Central memory CD8-positive, alpha-beta T cell (primary cell): Measurements from ENCODE around the gene SEC31A.

Experiments
- ATAC-seq: fragments of 150-1000 bp; cut with Tn5 transposase; replicated peaks from 2 replicates; pipeline ENCODE4 v1.10.0; 2022; ENCODE audit warnings: mild to moderate bottlenecking, moderate FRiP score, moderate number of reproducible peaks; ENCODE audit not compliant: poor library complexity, severe bottlenecking; ENCODE audit errors: extremely low read depth
- DNase-seq, 2 donors: peaks; one replicate each; pipeline ENCODE4 v3.0.0; 2021; ENCODE audit warnings: low spot score in 2 of 2
- H3K27ac Mint-ChIP-seq: one replicate; pipeline ENCODE4 v1.8.0; 2022; ENCODE audit warnings: low read depth, mild to moderate bottlenecking, moderate library complexity, mixed read lengths
- H3K27me3 Mint-ChIP-seq: one replicate; pipeline ENCODE4 v1.8.0; 2022; ENCODE audit warnings: mixed read lengths
- H3K36me3 Mint-ChIP-seq: one replicate; pipeline ENCODE4 v1.8.0; 2022; ENCODE audit warnings: mild to moderate bottlenecking, moderate library complexity, mixed read lengths; ENCODE audit not compliant: insufficient read depth
- H3K4me1 Mint-ChIP-seq: one replicate; pipeline ENCODE4 v1.8.0; 2022; ENCODE audit warnings: mixed read lengths
- H3K4me3 Mint-ChIP-seq: one replicate; pipeline ENCODE4 v1.8.0; 2022; ENCODE audit warnings: mild to moderate bottlenecking, moderate library complexity, mixed read lengths
- H3K9me3 Mint-ChIP-seq: one replicate; pipeline ENCODE4 v1.8.0; 2022; ENCODE audit warnings: mixed read lengths

The SEC31A gene

DNA sequence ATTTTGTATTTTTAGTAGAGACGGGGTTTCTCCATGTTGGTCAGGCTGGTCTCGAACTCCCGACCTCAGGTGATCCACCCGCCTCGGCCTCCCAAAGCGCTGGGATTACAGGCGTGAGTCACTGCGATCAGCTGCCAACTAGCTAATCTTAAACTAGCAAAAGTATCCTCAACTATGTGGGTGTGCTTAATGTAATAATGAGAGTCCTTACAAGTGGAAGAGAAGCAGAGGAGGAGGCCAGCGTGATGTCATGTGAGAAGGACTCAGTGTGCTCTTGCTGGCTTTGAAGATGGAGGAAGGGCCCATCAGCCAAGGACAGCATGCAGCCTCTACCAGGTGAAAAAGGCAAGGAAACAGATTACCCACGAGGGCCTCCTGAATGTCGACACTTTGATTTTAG lies 111.9 kb downstream of the SEC31A start:
- H3K36me3 Mint-ChIP-seq: no peaks in the 10 kb centered on the region

GRCh38 chr4:82777857-82778525 lies 113.0 kb downstream of the SEC31A start:
- DNase-seq (no peak), ATAC-seq (no peak)
- Mint-ChIP-seq H3K4me1 (no peaks in the 10 kb centered on the region), H3K9me3 (no peaks in the 10 kb centered on the region), H3K27ac (no peak overlapping the region), H3K36me3 (no peaks in the 10 kb centered on the region), H3K4me3 (no peak overlapping the region), H3K27me3 (no peaks in the 10 kb centered on the region)

More for the DNA sequence above, 111.9 kb downstream of the SEC31A start:
- ATAC-seq (no peak), DNase-seq (no peak)
- Mint-ChIP-seq H3K27me3 (no peaks in the 10 kb centered on the region), H3K4me3 (no peak overlapping the region), H3K27ac (no peak overlapping the region), H3K4me1 (no peaks in the 10 kb centered on the region), H3K9me3 (no peaks in the 10 kb centered on the region)

DNA sequence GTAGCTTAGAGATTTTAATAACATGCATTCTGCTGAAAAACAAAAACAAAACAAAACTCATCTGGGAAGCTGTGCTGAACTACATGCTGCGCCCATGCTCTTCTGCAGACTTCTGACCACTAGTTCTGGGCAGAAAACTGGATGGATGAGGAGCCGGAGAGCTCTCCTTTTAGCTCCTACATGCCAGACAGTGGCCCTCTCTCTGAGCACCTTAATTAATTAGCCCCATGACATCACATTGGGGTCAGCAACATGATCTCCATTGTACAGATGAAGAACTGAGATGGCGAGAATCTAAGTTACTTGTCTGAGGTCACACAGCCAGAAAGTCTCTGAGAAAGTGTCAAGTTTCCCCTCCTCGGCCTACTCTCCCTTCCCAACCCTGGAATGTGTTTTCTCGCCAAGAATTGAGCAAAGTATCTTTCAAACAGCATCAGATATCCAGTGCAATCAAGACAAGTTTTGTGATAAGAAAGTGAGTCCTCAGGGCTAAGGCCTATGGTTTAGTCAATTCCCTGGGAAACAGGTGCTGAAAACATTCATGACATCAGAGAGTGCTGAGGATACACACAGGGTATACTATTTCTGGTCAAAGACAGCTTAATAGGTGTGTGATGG lies 113.9 kb downstream of the SEC31A start:
- no peaks in the 10 kb centered on the region for H3K9me3 Mint-ChIP-seq
- DNase-seq (no peak), ATAC-seq (no peak)
- no peaks in the 10 kb centered on the region for H3K4me1 Mint-ChIP-seq
- H3K4me3 Mint-ChIP-seq: no peak overlapping the region
- no peaks in the 10 kb centered on the region for H3K36me3 Mint-ChIP-seq
- no peaks in the 10 kb centered on the region for H3K27me3 Mint-ChIP-seq
- no peak overlapping the region for H3K27ac Mint-ChIP-seq

DNA sequence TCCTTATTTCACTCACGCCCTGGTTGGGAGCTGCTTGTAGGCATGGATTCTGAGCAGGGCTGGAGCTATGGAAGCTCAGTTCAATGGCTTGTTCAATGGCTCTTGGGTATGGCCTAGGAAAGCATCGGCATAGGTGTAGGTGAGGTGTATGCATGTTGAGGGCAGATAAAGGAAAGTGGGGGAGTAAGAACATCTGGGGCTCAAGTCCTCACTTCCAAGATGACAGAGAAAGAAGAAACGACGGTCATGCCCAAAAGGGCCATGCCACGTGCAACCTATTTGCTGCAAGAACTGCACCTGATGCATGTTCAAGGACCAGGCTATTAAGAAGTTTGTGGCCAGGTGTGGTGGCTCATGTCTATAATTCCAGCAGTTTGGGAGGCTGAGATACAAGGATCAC lies 115.7 kb downstream of the SEC31A start:
- H3K4me1 Mint-ChIP-seq: no peaks in the 10 kb centered on the region
- no peak for DNase-seq

DNA sequence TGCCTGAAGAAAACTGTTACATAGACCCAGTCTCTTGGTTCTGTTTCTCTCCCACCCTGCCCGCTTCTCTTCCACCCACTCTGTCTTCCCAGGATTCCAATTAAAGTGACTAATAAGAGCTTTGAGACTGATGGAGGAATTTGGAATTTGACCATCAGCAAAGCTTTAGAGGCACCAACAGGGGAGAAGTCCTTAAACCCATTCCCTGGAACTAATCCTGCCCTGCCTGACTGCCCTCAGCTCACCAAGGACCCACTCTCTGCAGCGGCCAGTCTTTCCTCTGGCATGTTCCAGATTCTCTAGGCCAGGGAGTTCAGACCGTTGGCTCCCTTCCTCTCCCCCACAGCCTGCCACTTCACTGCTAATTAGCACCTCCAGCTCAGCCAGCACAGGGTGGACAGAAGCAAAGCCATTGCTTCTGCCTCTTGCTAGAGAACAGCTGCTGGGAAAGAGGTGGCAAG lies 116.2 kb downstream of the SEC31A start:
- no peaks in the 10 kb centered on the region for H3K27me3 Mint-ChIP-seq
- no peak overlapping the region for H3K27ac Mint-ChIP-seq
- no peak for ATAC-seq

More for the DNA sequence above, 115.7 kb downstream of the SEC31A start:
- Mint-ChIP-seq H3K27me3 (no peaks in the 10 kb centered on the region), H3K4me3 (no peak overlapping the region), H3K9me3 (no peaks in the 10 kb centered on the region), H3K36me3 (no peaks in the 10 kb centered on the region), H3K27ac (no peak overlapping the region)
- no peak for ATAC-seq

GRCh38 chr4:82773057-82773456 lies 117.9 kb downstream of the SEC31A start:
- H3K36me3 Mint-ChIP-seq: no peaks in the 10 kb centered on the region
- H3K27me3 Mint-ChIP-seq: no peaks in the 10 kb centered on the region
- no peak overlapping the region for H3K27ac Mint-ChIP-seq
- no peaks in the 10 kb centered on the region for H3K4me1 Mint-ChIP-seq
- no peak overlapping the region for H3K4me3 Mint-ChIP-seq
- ATAC-seq (no peak), DNase-seq (no peak)
- no peaks in the 10 kb centered on the region for H3K9me3 Mint-ChIP-seq

More for the DNA sequence above, 116.2 kb downstream of the SEC31A start:
- H3K36me3 Mint-ChIP-seq: no peaks in the 10 kb centered on the region
- no peaks in the 10 kb centered on the region for H3K9me3 Mint-ChIP-seq
- no peak for DNase-seq
- H3K4me3 Mint-ChIP-seq: no peak overlapping the region
- no peaks in the 10 kb centered on the region for H3K4me1 Mint-ChIP-seq

- Mint-ChIP-seq H3K27me3 (no peaks in the 10 kb centered on the region), H3K27ac (no peak overlapping the region), H3K4me1 (no peaks in the 10 kb centered on the region), H3K9me3 (peaks cover 13% of the 10 kb centered on the region), H3K36me3 (no peaks in the 10 kb centered on the region), H3K4me3 (no peak overlapping the region)
- ATAC-seq: no peak
- no peak for DNase-seq
Observed at GRCh38 chr4:82770607-82771006, 120.3 kb downstream of the SEC31A start.
